Gastrocnemius medialis (tissue), 4 donors: ENCODE data around the gene SLC8A3. TPM values are rescaled to one million over a fixed set of nuclear protein-coding genes. Genes with fewer than 3 reads are reported as not detected.

ENCODE experiments used
- ATAC-seq, 2 donors: fragments of 150-250 bp; one replicate each; pipeline ENCODE4 v1.9.1; 2016
- DNase-seq, 2 donors: peaks; one replicate each; pipeline ENCODE4 v3.0.0-alpha.2; 2019
- H3K27ac ChIP-seq, 4 donors: fragments of 200-600 bp; sonication (generic); 1 replicate in 1 of 4; 2 replicates in 3 of 4; pipeline ENCODE4 v1.5.1; 2016 to 2018; ENCODE audit warnings: mild to moderate bottlenecking in 2 of 4, moderate library complexity in 1 of 4
- H3K27me3 ChIP-seq, 3 donors: fragments of 200-600 bp; sonication (generic) in 2 of 3; 1 replicate in 1 of 3; 2 replicates in 2 of 3; pipeline versions ENCODE4 v1.5.1 to v1.6.0; 2016 to 2019; ENCODE audit warnings: mild to moderate bottlenecking in 1 of 3, moderate library complexity in 1 of 3
- H3K36me3 ChIP-seq, 2 donors: fragments of 200-600 bp; sonication (generic) in 1 of 2; one replicate each; pipeline ENCODE4 v1.5.1; 2017 to 2018
- H3K4me1 ChIP-seq, 2 donors: fragments of 200-600 bp; sonication (generic) in 1 of 2; one replicate each; pipeline ENCODE4 v1.5.1; 2016 to 2017; ENCODE audit warnings: mild to moderate bottlenecking in 2 of 2
- H3K4me3 ChIP-seq, 4 donors: fragments of 200-600 bp; sonication (generic) in 3 of 4; 1 replicate in 1 of 4; 2 replicates in 3 of 4; pipeline ENCODE4 v1.5.1; 2016 to 2019; ENCODE audit warnings: mild to moderate bottlenecking in 2 of 4
- H3K9me3 ChIP-seq, 3 donors: fragments of 200-600 bp; sonication (generic) in 2 of 3; 1 replicate in 1 of 3; 2 replicates in 2 of 3; pipeline ENCODE4 v1.5.1; 2016 to 2019
- POLR2A ChIP-seq, 2 donors: fragments of 450-650 bp; IDR thresholded peaks; one replicate each; pipeline ENCODE4 v1.6.1; 2017; ENCODE audit warnings: antibody characterized with exemption in 2 of 2, mild to moderate bottlenecking in 2 of 2, moderate library complexity in 2 of 2
- in situ Hi-C, 4 donors: fragments of 200-750 bp; cut with MboI; loops; one replicate each; pipeline versions ENCODE4 v1.15.0 to v1.8.0; 2017; ENCODE audit warnings: low sequenced_read_pairs in 4 of 4
- intact Hi-C: fragments of 100-400 bp; cut with DNase I; formaldehyde crosslinking; loops from one replicate; pipeline ENCODE4 v1.15.1; 2023; ENCODE audit warnings: low total_unique reads
- total RNA-seq, 4 donors: library from RNA; depleted of rRNA; stranded (reverse); fragments of >200 nt; gene quantifications; one replicate each; pipeline versions ENCODE4 v1.1.0 to v1.2.3, GENCODE V29; 2016
- TF ChIP-seq, protein P1 (sequence below), 5 experiments: fragments of 450-650 bp in 3 of 5; fragments of 200-600 bp in 2 of 5; sonication (generic) in 2 of 5; IDR thresholded peaks in 4 of 5; conservative IDR thresholded peaks in 1 of 5; 1 replicate in 4 of 5; 2 replicates in 1 of 5; pipeline ENCODE4 v1.5.1; 2016 to 2019; ENCODE audit warnings: antibody characterized with exemption in 5 of 5, mild to moderate bottlenecking in 3 of 5, moderate library complexity in 3 of 5

Gene SLC8A3
- total RNA-seq, 4 donors from 2014 or later: 8.5 to 14.1 (median 12.6) TPM

DNA sequence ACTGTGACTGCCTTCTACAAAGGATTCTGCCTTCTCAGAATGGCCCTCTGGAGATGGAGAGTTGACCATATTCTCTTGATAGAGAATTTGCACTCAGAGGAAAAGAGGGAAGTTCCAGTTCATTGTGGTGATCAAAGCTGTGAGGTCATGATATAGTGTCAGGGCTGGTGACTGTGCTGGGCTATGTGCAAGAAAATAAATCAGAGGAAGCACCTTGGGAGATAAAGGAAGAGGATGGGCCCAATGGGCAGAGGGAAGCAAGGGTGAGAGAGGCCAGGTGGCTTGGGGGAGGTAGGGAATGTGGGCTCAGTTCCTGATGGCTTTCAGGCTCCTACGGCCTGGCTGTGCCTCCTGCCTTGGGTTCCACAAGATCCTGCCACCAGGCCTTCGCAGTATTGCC is 145.8 kb downstream of the SLC8A3 start:
- Histone ChIP-seq H3K9me3 (no peaks in the 10 kb centered on the region), H3K27me3 (peaks cover 0 to 4% (median 0%) of the 10 kb centered on the region in 3 donors), H3K36me3 (peaks cover 0 to 23% of the 10 kb centered on the region in 2 donors), H3K27ac (no peak overlapping the region), H3K4me1 (no peaks in the 10 kb centered on the region), H3K4me3 (no peak overlapping the region)
- in situ Hi-C loops: loop anchor here in 3 of 4 donors (5.0 to 25.0 kb wide), 3 partner anchors 212 to 219 kb away; no protein-coding TSS in a partner anchor
- ATAC-seq (no peak), DNase-seq (no peak)
- intact Hi-C loops: no loop called here
- TF ChIP-seq, protein P1, sequence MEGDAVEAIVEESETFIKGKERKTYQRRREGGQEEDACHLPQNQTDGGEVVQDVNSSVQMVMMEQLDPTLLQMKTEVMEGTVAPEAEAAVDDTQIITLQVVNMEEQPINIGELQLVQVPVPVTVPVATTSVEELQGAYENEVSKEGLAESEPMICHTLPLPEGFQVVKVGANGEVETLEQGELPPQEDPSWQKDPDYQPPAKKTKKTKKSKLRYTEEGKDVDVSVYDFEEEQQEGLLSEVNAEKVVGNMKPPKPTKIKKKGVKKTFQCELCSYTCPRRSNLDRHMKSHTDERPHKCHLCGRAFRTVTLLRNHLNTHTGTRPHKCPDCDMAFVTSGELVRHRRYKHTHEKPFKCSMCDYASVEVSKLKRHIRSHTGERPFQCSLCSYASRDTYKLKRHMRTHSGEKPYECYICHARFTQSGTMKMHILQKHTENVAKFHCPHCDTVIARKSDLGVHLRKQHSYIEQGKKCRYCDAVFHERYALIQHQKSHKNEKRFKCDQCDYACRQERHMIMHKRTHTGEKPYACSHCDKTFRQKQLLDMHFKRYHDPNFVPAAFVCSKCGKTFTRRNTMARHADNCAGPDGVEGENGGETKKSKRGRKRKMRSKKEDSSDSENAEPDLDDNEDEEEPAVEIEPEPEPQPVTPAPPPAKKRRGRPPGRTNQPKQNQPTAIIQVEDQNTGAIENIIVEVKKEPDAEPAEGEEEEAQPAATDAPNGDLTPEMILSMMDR (IDR thresholded peaks at IDR 0.05 in 4 of 5, conservative IDR thresholded peaks at IDR 0.05 in 1 of 5): no peak
- TF ChIP-seq POLR2A (IDR thresholded peaks at IDR 0.05): no peak

DNA sequence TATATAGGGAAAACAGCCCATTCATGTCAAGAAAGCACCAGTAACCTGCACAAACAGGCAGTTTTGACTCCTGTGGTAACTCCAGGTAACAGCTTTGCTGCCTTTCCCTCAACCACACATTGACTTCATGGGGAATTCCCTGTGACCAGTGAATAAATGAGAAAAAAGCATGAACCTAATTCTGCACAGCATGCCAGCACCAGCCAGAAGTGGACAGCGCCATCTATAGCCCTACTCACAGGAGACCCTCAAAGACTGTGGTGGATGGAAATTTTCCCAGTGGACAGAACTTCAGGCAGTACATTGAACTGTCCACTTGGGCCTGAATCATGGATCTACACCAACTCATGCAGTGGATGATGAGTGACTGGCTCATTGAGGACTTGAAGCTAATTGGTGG is 152.1 kb downstream of the SLC8A3 start:
- TF ChIP-seq, protein P1 (IDR thresholded peaks at IDR 0.05 in 4 of 5, conservative IDR thresholded peaks at IDR 0.05 in 1 of 5): no peak
- TF ChIP-seq POLR2A (IDR thresholded peaks at IDR 0.05): no peak
- DNase-seq (no peak), ATAC-seq (no peak)
- in situ Hi-C loops (loop anchor here in 1 of 4 donors (25.0 kb wide), 1 partner anchor 226 kb away; no protein-coding TSS in a partner anchor), intact Hi-C loops (no loop called here)
- no peaks in the 10 kb centered on the region for H3K9me3 ChIP-seq
- H3K36me3 ChIP-seq: no peaks in the 10 kb centered on the region
- H3K4me3 ChIP-seq: no peak overlapping the region
- H3K4me1 ChIP-seq: no peaks in the 10 kb centered on the region
- H3K27me3 ChIP-seq: peaks cover 0 to 4% (median 4%) of the 10 kb centered on the region in 3 donors
- no peak overlapping the region for H3K27ac ChIP-seq

DNA sequence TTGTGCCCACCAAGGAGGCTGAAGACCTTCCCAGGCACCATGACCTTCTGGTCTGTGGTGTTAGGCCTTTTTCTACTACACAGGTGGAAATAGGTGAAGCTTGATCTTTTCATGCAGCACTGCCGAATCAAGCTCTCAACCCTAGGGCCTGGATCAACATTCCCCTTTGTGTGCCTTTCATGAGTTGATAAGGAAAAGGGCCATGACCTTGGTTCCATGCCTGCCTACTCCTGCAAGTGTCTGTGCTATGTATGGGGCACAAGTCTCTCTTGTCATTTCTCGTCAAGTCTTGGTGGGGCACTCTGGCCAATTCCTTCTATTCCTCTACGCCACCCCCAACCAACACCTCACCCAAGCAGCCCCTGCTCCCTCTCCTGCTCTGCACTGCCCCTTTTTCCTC is 154.5 kb downstream of the SLC8A3 start:
- no peaks in the 10 kb centered on the region for H3K4me1 ChIP-seq
- ATAC-seq: no peak
- intact Hi-C loops (no loop called here), in situ Hi-C loops (loop anchor here in 2 of 4 donors (5.0 to 25.0 kb wide), 2 partner anchors 217 to 228 kb away; no protein-coding TSS in a partner anchor)
- H3K27ac ChIP-seq: no peak overlapping the region
- no peak overlapping the region for H3K4me3 ChIP-seq
- no peaks in the 10 kb centered on the region for H3K36me3 ChIP-seq
- H3K27me3 ChIP-seq: peaks cover 0 to 4% (median 4%) of the 10 kb centered on the region in 3 donors
- no peak for DNase-seq
- no peak for TF ChIP-seq POLR2A (IDR thresholded peaks at IDR 0.05)
- TF ChIP-seq, protein P1 (IDR thresholded peaks at IDR 0.05 in 4 of 5, conservative IDR thresholded peaks at IDR 0.05 in 1 of 5): no peak
- no peaks in the 10 kb centered on the region for H3K9me3 ChIP-seq

DNA sequence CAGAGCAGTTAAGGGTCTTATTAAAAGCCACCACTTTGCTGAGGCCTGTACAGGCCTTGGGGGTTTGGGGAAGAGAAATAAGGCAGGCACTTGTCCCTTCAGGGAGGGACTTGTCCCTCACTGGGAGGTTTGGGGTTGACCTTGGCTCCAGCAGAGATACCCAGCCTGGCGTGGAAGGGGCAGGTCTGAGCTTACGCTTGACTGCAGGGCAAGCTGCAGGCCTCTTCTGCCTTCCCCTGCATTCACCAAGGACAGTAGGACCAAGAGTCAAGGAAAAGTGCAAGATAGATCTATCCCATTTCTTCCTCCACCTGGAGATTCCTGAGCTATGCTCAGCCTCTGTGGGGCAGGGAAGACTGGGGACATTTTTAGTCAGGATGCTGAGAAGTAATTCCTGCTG is 155.2 kb downstream of the SLC8A3 start:
- in situ Hi-C loops (loop anchor here in 2 of 4 donors (5.0 to 25.0 kb wide), 2 partner anchors 216 to 229 kb away; no protein-coding TSS in a partner anchor), intact Hi-C loops (no loop called here)
- Histone ChIP-seq H3K4me1 (no peaks in the 10 kb centered on the region), H3K27ac (no peak overlapping the region), H3K36me3 (no peaks in the 10 kb centered on the region), H3K9me3 (no peaks in the 10 kb centered on the region), H3K4me3 (no peak overlapping the region), H3K27me3 (peaks cover 0 to 4% (median under 1%) of the 10 kb centered on the region in 3 donors)
- ATAC-seq: no peak
- DNase-seq: no peak
- TF ChIP-seq, protein P1 (IDR thresholded peaks at IDR 0.05 in 4 of 5, conservative IDR thresholded peaks at IDR 0.05 in 1 of 5): no peak
- no peak for TF ChIP-seq POLR2A (IDR thresholded peaks at IDR 0.05)
